ENCODE results near the gene NFIA.

Gene NFIA

GRCh38 chr1:61400997-61401396 is 318.6 kb downstream of the NFIA start:
- no peaks in the 10 kb centered on the region for H4K20me1 ChIP-seq (ENCODE audit: insufficient read depth, low read length, poor library complexity, severe bottlenecking)
- H3K27me3 ChIP-seq (ENCODE audit: insufficient read depth, low read length, poor library complexity, severe bottlenecking), result no peaks in the 10 kb centered on the region
- H3K36me3 ChIP-seq (ENCODE audit: insufficient read depth, low read length), result no peaks in the 10 kb centered on the region
- no peak for TF ChIP-seq EZH2phosphoT487 (IDR thresholded peaks at IDR 0.05; ENCODE audit: borderline replicate concordance)
- TF ChIP-seq, protein P1, sequence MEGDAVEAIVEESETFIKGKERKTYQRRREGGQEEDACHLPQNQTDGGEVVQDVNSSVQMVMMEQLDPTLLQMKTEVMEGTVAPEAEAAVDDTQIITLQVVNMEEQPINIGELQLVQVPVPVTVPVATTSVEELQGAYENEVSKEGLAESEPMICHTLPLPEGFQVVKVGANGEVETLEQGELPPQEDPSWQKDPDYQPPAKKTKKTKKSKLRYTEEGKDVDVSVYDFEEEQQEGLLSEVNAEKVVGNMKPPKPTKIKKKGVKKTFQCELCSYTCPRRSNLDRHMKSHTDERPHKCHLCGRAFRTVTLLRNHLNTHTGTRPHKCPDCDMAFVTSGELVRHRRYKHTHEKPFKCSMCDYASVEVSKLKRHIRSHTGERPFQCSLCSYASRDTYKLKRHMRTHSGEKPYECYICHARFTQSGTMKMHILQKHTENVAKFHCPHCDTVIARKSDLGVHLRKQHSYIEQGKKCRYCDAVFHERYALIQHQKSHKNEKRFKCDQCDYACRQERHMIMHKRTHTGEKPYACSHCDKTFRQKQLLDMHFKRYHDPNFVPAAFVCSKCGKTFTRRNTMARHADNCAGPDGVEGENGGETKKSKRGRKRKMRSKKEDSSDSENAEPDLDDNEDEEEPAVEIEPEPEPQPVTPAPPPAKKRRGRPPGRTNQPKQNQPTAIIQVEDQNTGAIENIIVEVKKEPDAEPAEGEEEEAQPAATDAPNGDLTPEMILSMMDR (conservative IDR thresholded peaks at IDR 0.05; ENCODE audit: low read length), result no peak
- no peaks in the 10 kb centered on the region for H3K4me1 ChIP-seq (ENCODE audit: insufficient read depth, low read length, poor library complexity, severe bottlenecking)
- no peaks in the 10 kb centered on the region for H3K9me2 ChIP-seq (replicated peaks; ENCODE audit: low read depth, low read length)
- H3K9ac ChIP-seq (ENCODE audit: low read depth, low read length, poor library complexity, severe bottlenecking), result no peak overlapping the region
- H3K4me2 ChIP-seq (ENCODE audit: low read depth, low read length, poor library complexity, severe bottlenecking), result no peak overlapping the region
- no peaks in the 10 kb centered on the region for H3K9me3 ChIP-seq (ENCODE audit: insufficient read depth, low read depth, low read length)
- H3K4me3 ChIP-seq (ENCODE audit: low read length, poor library complexity, severe bottlenecking), result no peak overlapping the region
- no peaks in the 10 kb centered on the region for H3K79me2 ChIP-seq (ENCODE audit: insufficient read depth, low read length)
- no peaks in the 10 kb centered on the region for H3F3A ChIP-seq (ENCODE audit: low read depth)
- no peak overlapping the region for H2AFZ ChIP-seq (ENCODE audit: low read length)

- Histone ChIP-seq H4K20me1 (ENCODE audit: insufficient read depth, low read length, poor library complexity, severe bottlenecking) (no peaks in the 10 kb centered on the region), H3K9me2 (replicated peaks; ENCODE audit: low read depth, low read length) (no peaks in the 10 kb centered on the region), H3K9me3 (ENCODE audit: insufficient read depth, low read depth, low read length) (no peaks in the 10 kb centered on the region), H3K4me2 (ENCODE audit: low read depth, low read length, poor library complexity, severe bottlenecking) (no peak overlapping the region), H3K4me3 (ENCODE audit: low read length, poor library complexity, severe bottlenecking) (no peak overlapping the region), H3K4me1 (ENCODE audit: insufficient read depth, low read length, poor library complexity, severe bottlenecking) (no peaks in the 10 kb centered on the region), H2AFZ (ENCODE audit: low read length) (no peak overlapping the region), H3K9ac (ENCODE audit: low read depth, low read length, poor library complexity, severe bottlenecking) (no peak overlapping the region), H3F3A (ENCODE audit: low read depth) (no peaks in the 10 kb centered on the region), H3K27me3 (ENCODE audit: insufficient read depth, low read length, poor library complexity, severe bottlenecking) (no peaks in the 10 kb centered on the region), H3K79me2 (ENCODE audit: insufficient read depth, low read length) (no peaks in the 10 kb centered on the region), H3K36me3 (ENCODE audit: insufficient read depth, low read length) (no peaks in the 10 kb centered on the region)
- TF ChIP-seq EZH2phosphoT487 (IDR thresholded peaks at IDR 0.05; ENCODE audit: borderline replicate concordance), result no peak
Measured at GRCh38 chr1:61403679-61404596, 321.6 kb downstream of the NFIA start.

GRCh38 chr1:61404597-61405376 is 322.4 kb downstream of the NFIA start:
- Histone ChIP-seq H3K9me3 (ENCODE audit: insufficient read depth, low read depth, low read length) (no peaks in the 10 kb centered on the region), H3K4me2 (ENCODE audit: low read depth, low read length, poor library complexity, severe bottlenecking) (no peak overlapping the region), H3K79me2 (ENCODE audit: insufficient read depth, low read length) (no peaks in the 10 kb centered on the region), H3K4me1 (ENCODE audit: insufficient read depth, low read length, poor library complexity, severe bottlenecking) (no peaks in the 10 kb centered on the region), H2AFZ (ENCODE audit: low read length) (no peak overlapping the region), H3K27me3 (ENCODE audit: insufficient read depth, low read length, poor library complexity, severe bottlenecking) (no peaks in the 10 kb centered on the region), H3K9me2 (replicated peaks; ENCODE audit: low read depth, low read length) (no peaks in the 10 kb centered on the region), H3F3A (ENCODE audit: low read depth) (no peaks in the 10 kb centered on the region), H3K36me3 (ENCODE audit: insufficient read depth, low read length) (no peaks in the 10 kb centered on the region), H3K9ac (ENCODE audit: low read depth, low read length, poor library complexity, severe bottlenecking) (no peak overlapping the region), H3K4me3 (ENCODE audit: low read length, poor library complexity, severe bottlenecking) (no peak overlapping the region), H4K20me1 (ENCODE audit: insufficient read depth, low read length, poor library complexity, severe bottlenecking) (no peaks in the 10 kb centered on the region)
- TF ChIP-seq, protein P1 (conservative IDR thresholded peaks at IDR 0.05; ENCODE audit: low read length), result no peak
- TF ChIP-seq EZH2phosphoT487 (IDR thresholded peaks at IDR 0.05; ENCODE audit: borderline replicate concordance), result no peak

Data from Loucy (cell line).